G401 (cell line): ENCODE results near the gene CAST. TPM values are rescaled to one million over a fixed set of nuclear protein-coding genes. Genes with fewer than 3 reads are reported as not detected.
"Not testable (repeated sequence)": the region's sequence is repeated elsewhere in the genome, so short reads cannot be mapped to it uniquely, and the experiment has no call there.

ENCODE experiments used
- DNase-seq: peaks from one replicate; pipeline ENCODE4 v3.0.0-alpha.2; 2015; ENCODE audit warnings: low spot score
- in situ Hi-C: cut with HindIII; loops from 2 replicates; pipeline ENCODE4 v1.10.0; 2016; ENCODE audit warnings: low sequenced_read_pairs, mixed read lengths
- total RNA-seq: library from RNA; depleted of rRNA; stranded (reverse); fragments of >200 nt; shearing (Covaris generic); gene quantifications from 2 replicates; pipeline ENCODE4 v1.2.3, GENCODE V29; 2014; rRNA removed

The CAST gene
- 52.0 and 59.1 TPM in 2 replicates for total RNA-seq

- DNase-seq: peak; percentile 59
- in situ Hi-C loops: no loop called here
These were observed at the start of gene CAST for GRCh38 chr5:96661855-96662724. CAST (plus strand) TSS chr5:96662376; CDS start chr5:96662423, 47 bp downstream.

GRCh38 chr5:96614110-96614691, 48.0 kb upstream of the CAST start:
- DNase-seq: peak; percentile 91
- in situ Hi-C loops: no loop called here

GRCh38 chr5:96615223-96615622, 47.0 kb upstream of the CAST start:
- in situ Hi-C loops: no loop called here
- no peak for DNase-seq

DNA sequence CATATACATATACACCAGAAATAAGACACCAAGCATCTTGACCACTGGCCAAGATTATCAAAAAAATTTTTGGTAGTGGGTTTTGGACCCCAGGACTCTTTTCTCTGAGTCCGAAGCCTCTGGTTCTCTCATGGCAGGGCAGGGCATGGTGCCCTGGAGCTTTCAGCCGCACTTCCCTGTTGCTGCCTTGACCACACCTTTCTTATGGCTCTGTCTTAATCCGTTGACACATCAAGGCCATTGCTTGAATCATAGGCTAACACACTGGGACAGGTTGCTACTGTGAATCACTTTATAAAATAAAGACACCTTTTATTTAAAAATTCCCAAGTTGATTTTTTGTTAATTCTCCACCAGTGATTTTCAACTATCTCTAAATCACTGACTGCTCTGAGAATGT, 45.4 kb upstream of the CAST start:
- in situ Hi-C loops: no loop called here
- no peak for DNase-seq

DNA sequence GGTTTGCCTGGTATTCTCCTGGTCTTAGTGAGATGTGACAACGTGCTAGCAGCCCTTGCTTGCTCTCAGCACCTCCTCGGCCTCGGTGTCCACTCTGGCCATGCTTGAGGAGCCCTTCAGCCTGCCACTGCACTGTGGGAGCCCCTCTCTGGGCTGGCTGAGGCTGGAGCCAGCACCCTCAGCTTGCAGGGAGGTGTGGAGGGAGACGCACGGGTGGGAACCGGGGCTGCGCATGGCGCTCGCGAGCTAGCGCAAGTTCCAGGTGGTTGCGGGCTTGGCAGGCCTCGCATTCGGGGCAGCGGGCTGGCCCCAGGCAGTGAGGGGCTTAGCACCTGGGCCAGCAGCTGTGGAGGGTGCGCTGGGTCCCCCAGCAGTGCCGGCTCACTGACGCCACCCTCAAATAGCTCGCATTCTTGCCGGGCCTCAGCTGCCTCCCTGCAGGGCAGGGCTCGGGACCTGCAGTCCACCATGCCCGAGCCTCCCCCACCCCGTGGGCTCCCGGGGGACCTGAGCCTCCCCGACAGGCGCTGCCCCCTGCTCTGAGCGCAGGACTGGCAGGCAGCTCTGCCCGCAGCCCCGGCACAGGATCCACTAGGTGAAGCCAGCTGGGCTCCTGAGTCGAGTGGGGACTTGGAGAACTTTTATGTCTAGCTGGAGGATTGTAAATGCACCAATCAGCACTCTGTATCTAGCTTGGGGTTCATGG, 43.7 kb upstream of the CAST start:
- in situ Hi-C loops, DNase-seq: not testable (repeated sequence)

GRCh38 chr5:96619946-96620345, 42.2 kb upstream of the CAST start:
- in situ Hi-C loops: no loop called here

GRCh38 chr5:96624596-96624995, 37.6 kb upstream of the CAST start:
- in situ Hi-C loops: no loop called here

More at GRCh38 chr5:96619946-96620345, 42.2 kb upstream of the CAST start:
- no peak for DNase-seq

GRCh38 chr5:96625365-96625764, 36.8 kb upstream of the CAST start:
- in situ Hi-C loops: no loop called here
- DNase-seq: no peak

More at GRCh38 chr5:96624596-96624995, 37.6 kb upstream of the CAST start:
- no peak for DNase-seq

DNA sequence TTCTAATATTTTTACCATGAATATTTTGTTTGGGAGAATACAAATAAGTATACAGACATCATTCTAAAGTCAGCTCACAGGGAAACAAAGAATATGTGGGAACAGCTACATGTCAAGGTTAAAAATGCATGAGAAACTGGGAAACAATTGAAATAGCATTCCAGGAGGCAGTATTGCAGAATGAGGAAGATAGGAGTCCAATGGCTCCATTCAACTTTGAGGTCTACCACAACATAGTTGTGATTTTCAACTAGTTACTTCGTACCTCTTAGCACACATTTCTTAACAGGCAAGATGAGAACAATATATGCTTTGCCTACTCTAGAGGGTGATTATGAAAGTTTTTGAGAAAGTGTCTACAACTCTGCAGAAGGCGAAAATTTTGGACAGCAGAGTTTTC, 35.2 kb upstream of the CAST start:
- no peak for DNase-seq
- in situ Hi-C loops: no loop called here

- in situ Hi-C loops: no loop called here
- DNase-seq: no peak
These were observed 34.3 kb upstream of the CAST start for GRCh38 chr5:96627792-96628398.

DNA sequence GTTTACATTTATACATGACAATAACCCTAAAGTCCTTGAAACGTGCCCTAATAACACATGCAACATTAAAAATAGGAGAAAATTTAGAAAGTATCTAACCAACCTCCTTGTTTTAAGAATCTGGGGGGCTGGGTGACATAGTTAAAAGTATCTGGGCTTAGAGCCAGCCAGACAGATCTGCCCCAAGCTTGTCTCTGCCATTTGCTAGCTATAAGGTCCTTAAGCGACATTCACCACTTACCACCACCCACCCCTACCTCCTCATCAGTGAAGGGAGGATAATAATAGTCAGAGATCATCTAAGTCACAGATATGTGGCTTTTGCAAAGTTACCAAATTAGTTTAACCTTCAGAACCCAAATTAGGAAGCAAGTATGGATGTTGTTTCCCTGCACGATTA, 33.8 kb upstream of the CAST start:
- DNase-seq: no peak
- in situ Hi-C loops: no loop called here

DNA sequence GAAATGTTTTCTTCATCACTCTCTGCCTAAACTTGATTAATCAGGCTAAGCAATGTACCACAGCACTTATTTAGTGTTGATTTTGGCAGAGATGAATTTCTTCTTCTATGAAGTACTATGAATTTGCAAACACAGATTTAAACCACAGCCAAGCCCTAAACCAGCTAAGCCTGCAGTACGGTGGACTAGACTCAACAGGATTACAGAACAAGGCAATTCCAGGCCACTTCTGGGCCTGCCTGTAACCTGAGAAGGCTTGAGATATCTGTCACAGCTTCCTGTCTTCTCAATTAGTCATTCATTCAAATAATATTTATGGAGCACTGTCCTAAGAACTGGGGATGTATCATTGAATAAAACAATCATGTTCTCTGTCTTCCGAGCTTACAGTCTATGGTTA, 32.4 kb upstream of the CAST start:
- no peak for DNase-seq
- in situ Hi-C loops: no loop called here

DNA sequence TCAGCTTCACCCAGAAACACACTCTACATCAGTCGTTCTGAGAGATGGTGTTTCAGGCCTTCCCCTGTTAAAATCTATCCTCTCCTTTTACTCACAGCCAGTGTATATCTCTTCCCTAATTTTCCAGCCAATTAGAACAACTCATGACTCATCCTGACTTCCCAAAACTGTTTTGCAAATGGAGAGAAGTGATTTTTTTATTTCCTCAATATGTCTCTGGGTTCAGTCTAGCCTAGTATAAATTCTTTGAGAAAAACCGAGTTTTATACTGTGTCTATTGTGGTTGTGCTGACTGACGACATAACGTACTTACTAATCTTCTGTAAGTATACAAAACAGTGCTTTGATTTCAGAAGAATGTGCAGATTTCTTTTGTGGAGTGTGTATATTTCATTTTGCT, 28.4 kb upstream of the CAST start:
- in situ Hi-C loops: no loop called here
- no peak for DNase-seq

GRCh38 chr5:96634881-96635280, 27.3 kb upstream of the CAST start:
- in situ Hi-C loops: no loop called here
- no peak for DNase-seq

- in situ Hi-C loops: no loop called here
- no peak for DNase-seq
These were observed 26.1 kb upstream of the CAST start for GRCh38 chr5:96636046-96636445.

DNA sequence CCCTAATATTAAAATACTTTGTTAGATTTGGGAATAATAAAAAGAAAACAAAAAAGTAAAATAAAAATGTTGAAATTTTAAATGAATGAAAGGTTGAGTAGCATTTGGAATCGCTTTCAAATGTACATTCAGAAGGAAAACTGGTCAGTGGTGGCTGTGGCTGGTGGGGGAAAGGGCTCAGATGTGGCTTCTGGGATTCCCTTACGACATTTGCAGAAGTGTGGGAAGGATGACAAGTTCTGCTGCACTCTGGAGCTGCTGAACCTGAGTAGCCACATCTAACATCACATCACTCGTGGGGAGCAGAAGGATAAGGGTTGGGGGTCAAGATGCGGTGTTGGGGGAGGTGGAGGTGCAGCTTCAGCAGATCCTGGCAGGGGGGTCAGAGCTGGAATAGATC, 25.6 kb upstream of the CAST start:
- in situ Hi-C loops: no loop called here
- DNase-seq: no peak

GRCh38 chr5:96637196-96637595, 25.0 kb upstream of the CAST start:
- DNase-seq: no peak
- in situ Hi-C loops: no loop called here

DNA sequence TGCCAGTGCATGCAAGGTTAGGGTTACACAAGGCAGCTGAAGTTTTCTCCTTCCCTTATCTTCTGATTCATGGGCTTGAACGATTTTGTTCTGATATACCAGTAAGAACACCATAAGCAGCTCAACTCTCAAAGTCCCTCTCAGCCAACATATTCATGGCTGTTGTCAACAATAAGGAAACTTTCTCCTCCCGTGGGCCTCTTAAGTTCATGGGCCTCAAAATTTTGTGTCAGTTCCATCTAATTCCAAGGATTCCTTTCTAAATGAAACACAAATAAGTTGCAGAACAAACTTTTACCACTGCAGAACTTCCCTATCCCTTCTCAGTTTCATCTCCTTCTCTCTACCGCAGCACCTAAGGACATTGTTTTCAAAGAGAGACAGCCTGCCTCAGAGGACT, 23.6 kb upstream of the CAST start:
- DNase-seq: no peak
- in situ Hi-C loops: no loop called here

GRCh38 chr5:96640696-96641095, 21.5 kb upstream of the CAST start:
- in situ Hi-C loops: no loop called here
- DNase-seq: no peak
